Urinary bladder (tissue), 4 donors: ENCODE measurements around the gene DQX1. TPM values are rescaled to one million over a fixed set of nuclear protein-coding genes. Genes with fewer than 3 reads are reported as not detected.
A peak's percentile ranks its signal among the peaks of the same experiment; 100 is the strongest.

Source experiments
- DNase-seq: peaks from one replicate; pipeline ENCODE4 v3.0.0-alpha.2; 2015; ENCODE audit errors: extremely low spot score
- H3K27ac ChIP-seq: one replicate; pipeline ENCODE4 v1.5.1; 2013; ENCODE audit warnings: low read depth, mild to moderate bottlenecking, moderate library complexity
- H3K36me3 ChIP-seq: one replicate; pipeline ENCODE4 v1.6.1; 2013; ENCODE audit warnings: mild to moderate bottlenecking, moderate library complexity; ENCODE audit not compliant: insufficient read depth
- H3K4me1 ChIP-seq: one replicate; pipeline ENCODE4 v1.6.1; 2013; ENCODE audit warnings: mild to moderate bottlenecking, moderate library complexity; ENCODE audit not compliant: insufficient read depth
- H3K4me3 ChIP-seq: one replicate; pipeline ENCODE4 v1.5.1; 2013; ENCODE audit warnings: low read depth, low read length
- WGBS: extraction: QIAGEN DNeasy Blood & Tissue Kit; methylation state at CpG from one replicate; pipeline ENCODE4 v1.1.7; 2013; 5-methylcytosine and 5-hydroxymethylcytosine counted together
- polyA plus RNA-seq: library from polyadenylated mRNA; stranded (reverse); fragments of 200-250 nt; gene quantifications from one replicate; pipeline ENCODE4 v1.2.3, GENCODE V29; 2013
- total RNA-seq: library from RNA; depleted of rRNA; stranded (reverse); fragments of >200 nt; gene quantifications from one replicate; pipeline ENCODE4 v1.2.3, GENCODE V29; 2014
- donor health status: healthy with polysubstance abuse.
- donor health status: healthy.

DQX1 gene
- total and polyA plus RNA-seq, 2 donors, result 0.27 to 0.37 TPM

DNA sequence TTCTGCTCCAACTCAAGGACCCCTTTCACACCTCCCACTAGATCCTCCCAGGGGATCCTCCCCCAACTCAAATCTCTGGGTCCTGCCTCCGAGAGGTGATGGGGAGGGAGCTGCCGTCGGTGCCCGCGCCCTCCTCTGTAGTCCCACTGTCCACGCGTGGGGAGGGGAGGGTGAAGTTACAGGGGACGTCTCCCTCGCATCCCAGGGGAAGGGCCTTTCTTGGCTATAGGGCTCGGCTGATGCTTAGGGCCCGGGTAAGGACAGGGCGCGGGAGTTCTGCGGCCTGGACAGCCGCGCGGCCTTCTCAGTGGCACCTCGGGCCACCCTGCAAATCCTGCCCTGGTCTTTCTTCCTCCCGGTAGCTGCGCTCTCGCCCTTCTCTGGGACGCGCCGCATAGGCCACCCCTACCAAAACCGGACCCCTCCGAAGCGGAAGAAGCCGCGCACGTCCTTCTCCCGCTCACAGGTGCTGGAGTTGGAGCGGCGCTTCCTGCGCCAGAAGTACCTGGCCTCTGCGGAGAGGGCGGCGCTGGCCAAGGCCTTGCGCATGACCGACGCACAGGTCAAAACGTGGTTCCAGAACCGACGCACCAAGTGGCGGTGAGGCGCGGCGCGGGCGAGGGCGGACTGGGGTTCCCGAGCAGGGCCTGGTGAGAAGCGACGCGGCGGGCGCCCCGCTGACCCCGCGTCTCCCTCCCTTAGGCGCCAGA, 10.6 kb downstream of the DQX1 start:
- H3K27ac ChIP-seq, result no peak overlapping the region
- peak overlapping the region; percentile 22 for H3K4me3 ChIP-seq
- H3K36me3 ChIP-seq, result no peaks in the 10 kb centered on the region
- peaks cover 3% of the 10 kb centered on the region for H3K4me1 ChIP-seq
- no peak for DNase-seq
- 4% methylated on average over 60 of the region's 60 CpGs for WGBS

DNA sequence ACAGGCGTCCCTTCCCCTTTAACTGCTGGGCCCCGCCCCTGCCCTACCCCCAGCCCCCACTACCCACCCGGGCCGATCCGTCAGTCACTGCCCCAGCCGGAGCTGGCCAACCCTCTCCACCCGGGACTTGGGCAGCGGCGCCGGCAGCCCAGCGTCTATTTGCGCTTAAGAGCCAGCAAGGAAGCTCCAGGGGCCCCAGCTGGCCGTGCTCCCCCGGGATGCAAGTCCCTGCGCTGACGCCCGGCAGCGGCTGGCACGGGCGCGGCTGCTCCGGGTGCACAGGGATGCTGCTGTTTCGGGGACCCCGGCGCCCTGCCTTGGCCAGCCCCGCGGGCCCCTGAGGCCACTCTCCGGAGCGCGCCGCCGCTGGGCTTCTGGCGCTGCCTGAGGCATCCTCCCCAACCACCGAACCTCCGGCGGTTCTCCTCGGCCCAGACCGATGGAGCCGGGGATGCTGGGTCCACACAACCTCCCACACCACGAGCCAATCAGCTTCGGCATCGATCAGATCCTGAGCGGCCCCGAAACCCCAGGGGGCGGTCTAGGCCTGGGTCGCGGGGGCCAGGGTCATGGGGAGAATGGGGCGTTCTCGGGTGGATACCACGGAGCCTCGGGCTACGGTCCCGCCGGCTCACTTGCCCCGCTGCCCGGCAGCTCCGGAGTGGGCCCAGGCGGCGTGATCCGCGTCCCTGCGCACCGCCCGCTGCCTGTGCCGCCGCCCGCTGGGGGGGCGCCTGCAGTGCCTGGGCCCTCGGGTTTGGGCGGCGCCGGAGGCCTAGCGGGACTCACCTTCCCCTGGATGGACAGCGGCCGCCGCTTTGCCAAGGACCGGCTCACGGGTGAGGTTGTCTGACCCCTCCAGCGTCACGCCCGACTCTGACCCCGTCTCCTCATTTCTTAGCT, 11.4 kb downstream of the DQX1 start, which contains the start of gene TLX2:
Gene TLX2, plus strand, starts transcription at position 83 of the 903 bp plus-strand sequence. Its CDS starts 357 bp downstream, at position 440.
- Histone ChIP-seq H3K27ac (no peak within 1 kb of the TSS), H3K4me3 (no peak within 1 kb of the TSS), H3K36me3 (no peaks in the 10 kb centered on the region), H3K4me1 (peaks cover 3% of the 10 kb centered on the region)
- DNase-seq, result no peak
- whole genome bisulfite sequencing, result 3% methylated on average over 82 of the region's 82 CpGs

DNA sequence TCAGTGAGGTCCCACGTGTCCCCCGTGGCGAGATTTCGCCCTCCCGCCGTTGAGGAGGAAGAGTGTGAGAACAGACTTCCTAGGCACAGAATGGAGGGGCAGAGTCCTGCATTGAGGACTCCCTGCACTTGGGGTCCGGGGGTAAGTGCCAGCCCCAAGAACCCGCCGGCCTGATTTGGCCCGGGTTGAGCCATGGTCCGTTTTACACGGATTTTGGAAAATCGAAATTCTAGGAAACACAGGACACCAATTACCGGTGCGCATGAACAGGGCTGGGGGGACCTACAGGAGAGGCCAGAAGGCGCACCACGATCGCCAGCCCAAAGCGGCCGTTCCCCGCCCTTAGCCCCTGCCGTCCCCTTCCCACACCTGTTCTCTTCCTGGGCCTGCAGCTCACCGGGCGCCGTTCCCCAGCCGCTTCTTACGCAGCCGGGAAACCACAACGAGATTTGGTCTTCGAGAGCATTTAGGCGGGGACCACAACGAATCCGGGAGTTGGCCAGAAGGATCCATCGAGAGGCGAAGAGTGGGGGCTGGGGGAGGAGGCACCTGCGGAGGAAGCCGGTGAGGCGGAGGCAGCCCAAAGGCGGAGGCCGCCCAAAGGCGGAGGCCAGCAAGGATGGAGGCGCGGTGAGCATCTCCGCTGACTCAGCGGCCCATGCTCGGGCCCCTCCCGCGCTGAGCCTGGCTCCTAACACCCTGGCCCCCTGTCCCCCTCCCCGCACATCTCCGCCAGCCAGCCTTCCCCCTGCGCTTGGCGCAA, 12.2 kb downstream of the DQX1 start:
- Histone ChIP-seq H3K36me3 (no peaks in the 10 kb centered on the region), H3K4me1 (peaks cover 3% of the 10 kb centered on the region), H3K27ac (no peak overlapping the region), H3K4me3 (no peak overlapping the region)
- DNase-seq, result no peak
- whole genome bisulfite sequencing, result 4% methylated on average over 52 of the region's 52 CpGs

DNA sequence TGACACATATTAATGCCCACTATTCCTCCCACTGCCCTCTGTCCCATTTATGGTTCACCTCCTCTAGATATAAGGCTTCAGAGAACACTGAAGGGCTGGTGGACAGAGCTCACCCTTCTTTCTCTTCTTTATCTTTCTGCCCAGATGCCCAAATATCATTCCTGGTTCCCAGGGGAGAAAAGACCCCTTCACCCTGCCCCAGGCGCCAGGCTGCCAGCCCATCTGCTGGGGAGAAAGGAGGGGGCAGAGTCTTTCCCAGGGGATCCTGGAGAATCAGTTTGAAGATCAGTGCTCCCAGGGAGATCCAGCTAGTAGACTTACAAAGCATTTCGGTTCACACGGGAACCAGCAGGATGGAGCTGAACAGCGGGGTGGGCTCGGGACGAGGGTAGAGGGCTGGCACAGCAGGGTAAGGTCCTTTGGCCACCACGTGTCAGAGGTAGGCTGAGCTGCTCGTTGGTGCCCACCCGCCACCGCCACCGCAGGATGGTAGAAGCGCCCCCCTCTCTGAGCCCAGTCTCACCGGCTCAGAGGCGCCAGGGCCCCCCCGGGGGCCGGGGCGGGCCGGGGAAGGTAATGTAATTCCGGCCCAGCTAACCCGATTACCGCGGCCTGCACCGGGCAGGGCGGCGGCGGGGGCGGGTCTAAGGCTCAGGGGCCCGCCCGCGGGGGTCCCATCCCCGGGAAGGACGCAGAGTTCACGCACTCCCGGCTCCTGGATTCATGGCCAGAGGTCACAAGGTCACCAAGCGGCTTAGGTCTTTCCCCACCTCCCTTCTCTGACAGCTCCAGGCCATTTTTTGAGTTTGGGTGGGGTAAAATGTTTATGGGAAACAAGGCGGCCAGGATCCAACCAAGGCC, 13.1 kb downstream of the DQX1 start:
- Histone ChIP-seq H3K36me3 (no peaks in the 10 kb centered on the region), H3K27ac (no peak overlapping the region), H3K4me3 (no peak overlapping the region), H3K4me1 (peaks cover 3% of the 10 kb centered on the region)
- DNase-seq, result no peak
- WGBS, result 4% methylated on average over 36 of the region's 36 CpGs

DNA sequence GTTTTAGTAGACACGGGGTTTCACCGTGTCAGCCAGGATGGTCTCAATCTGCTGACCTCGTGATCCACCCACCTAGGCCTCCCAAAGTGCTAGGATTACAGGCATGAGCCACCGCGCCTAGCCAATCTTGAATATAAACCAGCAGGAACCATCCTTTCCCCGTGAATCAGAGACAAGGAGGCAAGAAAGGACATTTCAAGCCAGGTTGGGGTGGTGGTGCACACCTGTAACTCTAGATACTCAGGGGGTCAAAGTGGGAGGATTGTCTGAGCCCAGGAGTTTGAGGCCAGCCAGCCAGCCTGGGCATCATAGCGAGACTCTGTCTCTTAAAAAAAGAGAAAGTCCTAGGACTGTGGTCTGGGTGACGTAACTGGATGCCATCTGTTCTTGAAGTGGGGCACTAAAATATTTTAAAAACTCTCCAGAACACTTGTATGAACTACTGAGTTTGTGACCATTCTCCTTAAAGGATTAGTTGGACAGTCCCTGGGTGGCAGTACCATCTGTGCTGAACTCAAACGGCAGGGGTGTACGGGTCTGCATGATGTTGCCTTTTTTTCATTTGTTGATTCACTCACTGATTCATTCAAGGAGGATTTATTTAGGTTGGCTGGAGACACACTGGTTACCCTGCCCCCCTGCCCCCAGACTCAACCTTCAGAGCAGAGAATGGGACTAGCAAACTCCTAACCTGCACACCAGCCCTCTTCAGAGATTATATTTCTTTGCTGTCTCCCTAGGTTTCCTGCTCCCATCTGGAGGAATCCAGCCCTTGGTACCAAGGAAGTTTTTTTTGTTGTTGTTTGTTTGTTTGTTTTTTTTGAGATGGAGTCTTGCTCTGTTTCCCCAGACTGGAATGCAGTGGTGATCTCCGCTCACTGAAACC, 14.7 kb downstream of the DQX1 start:
- H3K4me1 ChIP-seq, result peaks cover 3% of the 10 kb centered on the region
- 30% methylated on average over 11 of the region's 11 CpGs for WGBS
- H3K4me3 ChIP-seq, result no peak overlapping the region
- H3K27ac ChIP-seq, result no peak overlapping the region
- no peaks in the 10 kb centered on the region for H3K36me3 ChIP-seq
- DNase-seq, result no peak

DNA sequence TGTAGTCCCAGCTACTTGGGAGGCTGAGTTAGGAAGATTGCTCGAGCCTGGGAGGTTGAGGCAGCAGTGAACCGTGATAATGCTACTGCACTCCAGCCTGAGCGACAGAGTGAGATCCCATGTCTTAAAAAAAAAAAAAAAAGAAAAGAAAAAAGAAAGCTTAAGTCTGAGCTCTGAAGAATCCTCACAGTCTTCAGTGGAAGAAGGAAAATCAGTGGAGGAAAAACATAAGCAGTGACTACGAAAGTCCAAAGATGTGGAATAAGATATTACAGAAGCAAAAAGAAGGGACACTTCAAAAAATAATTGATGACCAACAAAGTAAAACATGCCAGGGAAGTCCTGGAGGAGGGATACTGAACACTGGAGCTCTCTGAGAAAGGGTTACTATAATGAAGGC, 15.8 kb downstream of the DQX1 start:
- WGBS, result 75% methylated on average over 4 of the region's 4 CpGs
- Histone ChIP-seq H3K36me3 (no peaks in the 10 kb centered on the region), H3K27ac (no peak overlapping the region), H3K4me3 (no peak overlapping the region), H3K4me1 (peaks cover 3% of the 10 kb centered on the region)
- DNase-seq, result no peak

DNA sequence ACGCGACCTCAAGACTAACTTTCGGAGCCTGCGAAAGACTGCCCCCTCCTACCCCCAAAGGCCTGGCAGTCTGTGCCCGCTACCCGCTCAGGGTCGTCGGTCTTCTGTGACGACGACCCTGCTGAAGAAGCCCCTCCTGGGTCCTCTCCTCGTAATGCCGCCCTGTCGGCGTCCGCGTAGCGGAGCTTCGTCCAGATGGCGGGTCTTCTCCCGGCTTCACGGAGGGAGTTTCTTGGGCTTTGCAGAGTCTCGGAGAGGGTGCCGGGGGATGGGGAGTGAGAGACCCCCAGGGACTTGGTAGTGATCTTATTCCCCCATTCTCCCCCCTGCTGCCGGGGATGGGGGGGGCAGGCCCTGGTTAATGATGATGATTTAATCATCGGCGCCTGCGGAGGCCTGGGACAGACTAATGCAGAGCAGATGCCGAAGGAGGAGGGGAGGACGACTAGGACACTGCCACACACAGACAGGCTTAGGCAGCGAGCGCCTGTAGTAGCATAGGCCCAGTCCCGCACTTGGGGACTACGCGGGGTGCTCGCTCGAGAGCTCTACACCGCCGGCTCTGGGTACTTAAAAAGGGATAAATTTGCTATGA, 18.0 kb downstream of the DQX1 start:
- no peak for DNase-seq
- H3K4me3 ChIP-seq, result peak overlapping the region; percentile 54
- H3K27ac ChIP-seq, result peak overlapping the region; percentile 65
- WGBS, result 10% methylated on average over 38 of the region's 38 CpGs
- no peaks in the 10 kb centered on the region for H3K36me3 ChIP-seq
- no peaks in the 10 kb centered on the region for H3K4me1 ChIP-seq

DNA sequence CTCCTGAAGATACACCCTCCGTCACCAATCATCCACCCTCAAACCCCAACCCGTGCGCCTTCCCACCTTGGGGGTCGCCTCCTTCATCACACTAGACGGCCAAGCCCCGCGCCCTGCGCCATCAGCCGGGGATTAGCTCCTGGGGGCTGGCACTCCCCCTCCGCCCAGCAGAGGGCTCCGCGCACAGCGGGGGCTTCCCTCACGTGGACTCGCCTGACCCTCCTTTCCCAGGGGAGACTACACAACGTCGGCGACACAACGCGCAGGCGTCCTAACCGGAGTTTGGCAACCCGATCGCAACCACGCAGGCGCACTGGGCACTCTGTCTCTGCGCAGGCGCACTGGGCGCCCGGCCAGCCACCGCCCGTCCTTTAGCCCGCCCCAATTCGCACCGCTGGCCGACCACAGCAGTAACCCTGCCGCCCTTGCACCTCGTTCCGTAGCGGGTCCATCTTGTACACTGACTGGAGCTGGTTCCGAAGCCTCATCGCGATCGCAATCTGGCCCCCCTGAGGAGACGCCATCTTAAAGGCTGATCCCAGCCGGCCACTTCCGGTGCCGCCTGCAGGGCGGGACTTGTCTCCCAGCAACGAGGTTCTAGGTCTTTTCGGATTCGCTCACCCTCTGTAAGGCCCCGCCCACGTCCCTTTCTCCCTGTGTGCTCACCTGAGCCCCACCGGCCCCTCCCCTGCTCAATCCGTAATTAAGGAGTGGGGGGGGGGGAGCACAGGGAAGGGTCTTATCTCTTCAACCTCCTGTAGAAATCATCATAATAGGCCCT, 18.7 kb downstream of the DQX1 start, which contains the start of gene PCGF1:
Gene PCGF1, minus strand, starts transcription at position 551 of the 781 bp plus-strand sequence. Its CDS starts 27 bp downstream, at position 524.
- Histone ChIP-seq H3K4me3 (peak within 1 kb of the TSS; percentile 54), H3K27ac (peak within 1 kb of the TSS; percentile 95), H3K36me3 (no peaks in the 10 kb centered on the region), H3K4me1 (no peaks in the 10 kb centered on the region)
- WGBS, result under 1% methylated on average over 56 of the region's 56 CpGs
- DNase-seq, result peak; percentile 97

DNA sequence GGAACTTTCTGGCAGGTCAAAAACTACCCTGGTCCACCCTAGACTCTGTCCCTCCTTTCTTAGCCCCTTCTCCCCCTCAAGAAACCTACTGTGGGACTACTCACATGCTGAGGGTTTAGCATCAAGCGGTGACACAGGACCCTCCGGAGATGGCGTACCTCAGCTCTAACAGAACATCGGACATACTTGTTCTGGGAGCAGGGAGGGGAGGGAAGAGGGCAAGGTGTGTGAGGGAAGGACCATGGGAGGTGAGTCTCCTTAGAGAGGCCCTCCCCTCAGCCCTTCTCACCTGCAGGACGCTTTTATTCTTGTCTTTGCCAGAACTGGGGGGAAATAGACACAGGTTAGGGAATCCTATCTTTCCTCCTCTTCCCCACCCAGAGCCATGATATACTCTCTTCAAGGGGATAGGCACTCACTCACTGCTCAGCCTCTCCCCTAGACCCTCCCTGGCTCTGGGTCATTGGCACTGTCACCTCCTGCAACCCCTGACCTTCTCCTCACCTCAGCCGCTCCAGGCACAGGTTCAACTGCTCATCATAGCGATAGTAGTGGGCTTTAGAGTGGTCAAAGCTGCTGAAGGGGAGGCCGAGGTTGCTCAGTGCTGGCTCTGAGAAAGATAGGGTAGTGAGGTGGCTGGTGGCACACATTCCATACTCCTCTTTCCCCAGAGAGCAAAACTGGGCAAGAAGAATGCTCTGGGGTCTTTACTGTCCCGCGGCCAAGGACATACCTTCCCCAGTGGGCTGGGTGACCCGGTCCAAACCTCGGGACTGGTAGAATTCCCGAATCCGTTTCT, 20.4 kb downstream of the DQX1 start:
- Histone ChIP-seq H3K36me3 (no peaks in the 10 kb centered on the region), H3K4me3 (no peak overlapping the region), H3K27ac (no peak overlapping the region), H3K4me1 (no peaks in the 10 kb centered on the region)
- 96% methylated on average over 14 of the region's 14 CpGs for WGBS
- no peak for DNase-seq

DNA sequence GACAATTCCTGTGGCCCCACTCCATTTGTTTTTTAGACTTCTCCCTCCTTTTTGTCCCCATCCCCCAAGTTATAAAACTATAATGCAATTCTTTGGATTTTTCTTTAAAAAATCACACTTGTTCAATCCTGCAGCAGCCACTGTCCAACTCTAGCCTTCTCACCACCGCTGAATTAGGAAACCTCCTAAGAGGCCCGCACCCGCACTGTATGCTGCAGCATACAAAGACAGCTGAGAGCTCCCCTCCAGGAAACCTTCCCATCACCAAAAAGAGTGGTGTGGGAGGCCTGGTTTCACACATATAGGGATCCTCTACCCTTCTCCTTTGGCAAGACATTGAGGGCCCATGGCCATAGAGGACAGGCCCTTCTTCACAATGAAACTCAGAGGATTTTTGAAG, 21.4 kb downstream of the DQX1 start:
- 95% methylated on average over 3 of the region's 3 CpGs for WGBS

More for the DNA sequence above, 21.4 kb downstream of the DQX1 start:
- Histone ChIP-seq H3K4me1 (no peaks in the 10 kb centered on the region), H3K27ac (no peak overlapping the region), H3K4me3 (no peak overlapping the region), H3K36me3 (no peaks in the 10 kb centered on the region)
- no peak for DNase-seq
